HUES64 (cell line): Measurements from ENCODE around the gene WIZ.
A peak's percentile ranks its signal among the peaks of the same experiment; 100 is the strongest.

ENCODE experiments used
- H3K27ac ChIP-seq: 2 replicates; pipeline ENCODE4 v1.7.0; 2013; ENCODE audit warnings: low read depth, low read length, inconsistent platforms
- H3K27me3 ChIP-seq: 2 replicates; pipeline ENCODE4 v1.6.1; 2013; ENCODE audit warnings: mild to moderate bottlenecking, low read length; ENCODE audit not compliant: insufficient read depth
- H3K36me3 ChIP-seq: 2 replicates; pipeline ENCODE4 v1.6.1; 2013; ENCODE audit warnings: mild to moderate bottlenecking, low read length; ENCODE audit not compliant: insufficient read depth
- H3K4me1 ChIP-seq: 2 replicates; pipeline ENCODE4 v1.6.1; 2013; ENCODE audit warnings: mild to moderate bottlenecking, low read length, moderate library complexity; ENCODE audit not compliant: insufficient read depth
- H3K4me3 ChIP-seq: 2 replicates; pipeline ENCODE4 v1.5.1; 2013; ENCODE audit warnings: mild to moderate bottlenecking, low read length, moderate library complexity
- H3K9ac ChIP-seq: 2 replicates; pipeline ENCODE4 v1.6.1; 2013; ENCODE audit warnings: mild to moderate bottlenecking, low read depth, low read length
- H3K9me3 ChIP-seq: 2 replicates; pipeline ENCODE4 v1.6.1; 2013; ENCODE audit warnings: low read depth, low read length; ENCODE audit not compliant: insufficient read depth
- WGBS: fragments of 150-250, 120-280 bp; methylation state at CpG from one replicate; pipeline ENCODE4 v1.1.7; 2013; ENCODE audit warnings: missing lambda C conversion rate; 5-methylcytosine and 5-hydroxymethylcytosine counted together

WIZ gene

GRCh38 chr19:15425321-15425950 lies 24.3 kb downstream of the WIZ start:
- H3K4me3 ChIP-seq, result no peak overlapping the region
- 96% methylated on average over 34 of the region's 36 CpGs for WGBS
- H3K27ac ChIP-seq, result no peak overlapping the region
- H3K27me3 ChIP-seq, result no peaks in the 10 kb centered on the region
- peaks cover 50% of the 10 kb centered on the region for H3K36me3 ChIP-seq
- H3K9me3 ChIP-seq, result 0 out of 2 replicates have a peak, but pooled peaks cover 3% of the 10 kb centered on the region
- no peaks in the 10 kb centered on the region for H3K4me1 ChIP-seq
- H3K9ac ChIP-seq, result no peak overlapping the region

- H3K4me3 ChIP-seq, result no peak overlapping the region
Measured at GRCh38 chr19:15424692-15425272, 25.0 kb downstream of the WIZ start.

GRCh38 chr19:15424121-15424520 lies 25.6 kb downstream of the WIZ start:
- Histone ChIP-seq H3K4me3 (no peak overlapping the region), H3K27ac (no peak overlapping the region), H3K9me3 (0 out of 2 replicates have a peak, but pooled peaks cover 3% of the 10 kb centered on the region), H3K9ac (no peak overlapping the region), H3K27me3 (no peaks in the 10 kb centered on the region), H3K4me1 (peaks cover 4% of the 10 kb centered on the region; the same call in 1 of the 2 replicates), H3K36me3 (peaks cover 50% of the 10 kb centered on the region)
- 94% methylated on average over 13 of the region's 13 CpGs for WGBS

More at GRCh38 chr19:15424692-15425272, 25.0 kb downstream of the WIZ start:
- Histone ChIP-seq H3K4me1 (no peaks in the 10 kb centered on the region), H3K27me3 (no peaks in the 10 kb centered on the region), H3K9me3 (0 out of 2 replicates have a peak, but pooled peaks cover 3% of the 10 kb centered on the region), H3K9ac (no peak overlapping the region), H3K36me3 (peaks cover 50% of the 10 kb centered on the region), H3K27ac (no peak overlapping the region)
- WGBS, result 95% methylated on average over 38 of the region's 38 CpGs

- Histone ChIP-seq H3K9ac (no peak overlapping the region), H3K4me3 (no peak overlapping the region), H3K36me3 (peaks cover 50% of the 10 kb centered on the region), H3K9me3 (0 out of 2 replicates have a peak, but pooled peaks cover 3% of the 10 kb centered on the region), H3K4me1 (peaks cover 4% of the 10 kb centered on the region; the same call in 1 of the 2 replicates), H3K27ac (no peak overlapping the region), H3K27me3 (no peaks in the 10 kb centered on the region)
- WGBS, result 93% methylated on average over 6 of the region's 6 CpGs
Measured at GRCh38 chr19:15423130-15423529, 26.6 kb downstream of the WIZ start.

- Histone ChIP-seq H3K27ac (no peak overlapping the region), H3K9me3 (0 out of 2 replicates have a peak, but pooled peaks cover 3% of the 10 kb centered on the region), H3K4me1 (peaks cover 4% of the 10 kb centered on the region; the same call in 1 of the 2 replicates), H3K27me3 (no peaks in the 10 kb centered on the region), H3K4me3 (no peak overlapping the region), H3K9ac (no peak overlapping the region), H3K36me3 (peaks cover 47% of the 10 kb centered on the region)
- WGBS, result 92% methylated on average over 22 of the region's 22 CpGs
Measured at GRCh38 chr19:15422296-15423075, 27.3 kb downstream of the WIZ start.

- WGBS, result 95% methylated on average over 12 of the region's 15 CpGs
- H3K27ac ChIP-seq, result no peak overlapping the region
- H3K36me3 ChIP-seq, result peaks cover 41% of the 10 kb centered on the region
Measured at GRCh38 chr19:15421721-15422260, 28.0 kb downstream of the WIZ start.

GRCh38 chr19:15421136-15421695 lies 28.5 kb downstream of the WIZ start:
- H3K36me3 ChIP-seq, result peaks cover 39% of the 10 kb centered on the region
- H3K4me1 ChIP-seq, result peaks cover 4% of the 10 kb centered on the region; the same call in 1 of the 2 replicates
- no peaks in the 10 kb centered on the region for H3K27me3 ChIP-seq
- 93% methylated on average over 12 of the region's 12 CpGs for WGBS
- H3K9me3 ChIP-seq, result 0 out of 2 replicates have a peak, but pooled peaks cover 3% of the 10 kb centered on the region
- H3K9ac ChIP-seq, result no peak overlapping the region
- no peak overlapping the region for H3K4me3 ChIP-seq
- no peak overlapping the region for H3K27ac ChIP-seq

More at GRCh38 chr19:15421721-15422260, 28.0 kb downstream of the WIZ start:
- Histone ChIP-seq H3K4me3 (no peak overlapping the region), H3K9ac (no peak overlapping the region), H3K27me3 (no peaks in the 10 kb centered on the region), H3K9me3 (0 out of 2 replicates have a peak, but pooled peaks cover 3% of the 10 kb centered on the region), H3K4me1 (peaks cover 4% of the 10 kb centered on the region; the same call in 1 of the 2 replicates)

GRCh38 chr19:15419413-15420025 lies 30.2 kb downstream of the WIZ start:
- H3K4me1 ChIP-seq, result peaks cover 4% of the 10 kb centered on the region; the same call in 1 of the 2 replicates
- no peak overlapping the region for H3K9ac ChIP-seq
- H3K36me3 ChIP-seq, result peaks cover 38% of the 10 kb centered on the region
- peak overlapping the region; percentile 37 for H3K4me3 ChIP-seq
- 0 out of 2 replicates have a peak, but pooled peaks cover 3% of the 10 kb centered on the region for H3K9me3 ChIP-seq
- no peaks in the 10 kb centered on the region for H3K27me3 ChIP-seq
- H3K27ac ChIP-seq, result no peak overlapping the region
- whole genome bisulfite sequencing, result 65% methylated on average over 14 of the region's 16 CpGs

GRCh38 chr19:15418579-15419412 lies 31.0 kb downstream of the WIZ start, which contains the start of gene AKAP8L:
Gene AKAP8L, minus strand, starts transcription at chr19:15418988. Its CDS starts 65 bp downstream, at chr19:15418923.
- H3K4me3 ChIP-seq, result peak within 1 kb of the TSS; percentile 96
- H3K36me3 ChIP-seq, result peaks cover 32% of the 10 kb centered on the region

More at GRCh38 chr19:15418579-15419412, 31.0 kb downstream of the WIZ start, which contains the start of gene AKAP8L:
- under 1% methylated on average over 61 of the region's 61 CpGs for WGBS
- no peaks in the 10 kb centered on the region for H3K27me3 ChIP-seq
- H3K9me3 ChIP-seq, result 0 out of 2 replicates have a peak, but pooled peaks cover 3% of the 10 kb centered on the region
- H3K27ac ChIP-seq, result peak within 1 kb of the TSS; percentile 90
- H3K9ac ChIP-seq, result peak within 1 kb of the TSS; percentile 98
- H3K4me1 ChIP-seq, result peaks cover 4% of the 10 kb centered on the region; the same call in 1 of the 2 replicates
